NCI-H510A treated with DMSO at 0.1 percent for 48 hours (cell line): Measurements from ENCODE around the gene RNPEPL1.

Experiments used
- DNase-seq: peaks from one replicate; lab custom pipeline; 2025; lab: John Stamatoyannopoulos, UW

RNPEPL1 gene

GRCh38 chr2:240624950-240625621 lies 56.8 kb downstream of the RNPEPL1 start, which contains the start of gene GPR35:
Gene GPR35 (plus strand): TSS chr2:240625480. CDS start chr2:240629953, 4,473 bp downstream.
- peak; percentile 1 for DNase-seq

- no peak for DNase-seq
Observed at GRCh38 chr2:240626531-240627300, 58.4 kb downstream of the RNPEPL1 start.

- DNase-seq, result no peak
Observed at GRCh38 chr2:240627736-240628506, 59.6 kb downstream of the RNPEPL1 start.

- DNase-seq, result no peak
Observed at GRCh38 chr2:240628507-240628807, 60.2 kb downstream of the RNPEPL1 start.

- DNase-seq, result no peak
Observed at GRCh38 chr2:240628808-240629618, 60.7 kb downstream of the RNPEPL1 start.

GRCh38 chr2:240629619-240629967 lies 61.3 kb downstream of the RNPEPL1 start:
- DNase-seq, result no peak

- DNase-seq, result no peak
Observed at GRCh38 chr2:240629968-240630770, 61.9 kb downstream of the RNPEPL1 start.
